ENCODE data around the gene NR1I2.

NR1I2 gene

DNA sequence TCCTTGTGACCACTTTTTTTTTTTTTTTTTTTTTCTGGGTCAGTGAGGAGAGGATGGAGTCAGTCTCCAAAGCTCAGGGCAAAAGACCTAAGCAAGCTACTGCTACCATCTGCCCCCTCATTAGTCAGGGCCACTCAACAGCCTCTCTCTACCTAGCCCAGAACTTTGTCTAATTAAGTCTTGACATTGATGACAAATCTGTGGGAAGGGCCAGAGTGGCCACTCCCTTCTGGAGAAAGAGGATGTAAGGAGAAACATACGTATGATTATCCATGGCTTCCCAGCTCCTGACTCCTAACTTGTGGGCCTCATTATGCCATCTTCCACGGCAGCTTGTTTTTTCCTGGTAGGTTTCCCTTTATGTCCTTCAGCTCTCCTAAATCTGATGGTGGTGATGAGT is 37.9 kb downstream of the NR1I2 start:
- DNase-seq (ENCODE audit: low read depth in 2 of 2), result no peak

DNA sequence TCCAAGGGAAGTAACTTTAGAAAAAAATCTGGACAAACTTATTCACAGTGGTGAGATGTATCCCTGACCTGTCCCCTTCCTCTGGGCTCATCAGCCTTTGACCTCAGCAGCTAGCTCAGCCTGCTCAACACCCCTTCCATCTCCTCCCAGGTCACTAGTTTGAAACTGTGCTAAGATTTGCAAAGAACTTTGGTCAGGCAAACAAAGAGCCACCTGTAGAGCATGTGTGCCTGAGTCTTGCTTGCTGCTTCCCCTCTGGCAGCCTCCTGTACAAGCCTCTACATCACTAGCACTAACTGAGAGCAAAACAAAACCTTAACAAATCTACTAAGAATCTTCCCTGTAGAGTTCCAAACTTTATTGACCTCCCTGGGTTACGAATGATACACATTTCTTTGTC is 43.9 kb downstream of the NR1I2 start:
- no peak for DNase-seq (ENCODE audit: low read depth in 2 of 2)

DNA sequence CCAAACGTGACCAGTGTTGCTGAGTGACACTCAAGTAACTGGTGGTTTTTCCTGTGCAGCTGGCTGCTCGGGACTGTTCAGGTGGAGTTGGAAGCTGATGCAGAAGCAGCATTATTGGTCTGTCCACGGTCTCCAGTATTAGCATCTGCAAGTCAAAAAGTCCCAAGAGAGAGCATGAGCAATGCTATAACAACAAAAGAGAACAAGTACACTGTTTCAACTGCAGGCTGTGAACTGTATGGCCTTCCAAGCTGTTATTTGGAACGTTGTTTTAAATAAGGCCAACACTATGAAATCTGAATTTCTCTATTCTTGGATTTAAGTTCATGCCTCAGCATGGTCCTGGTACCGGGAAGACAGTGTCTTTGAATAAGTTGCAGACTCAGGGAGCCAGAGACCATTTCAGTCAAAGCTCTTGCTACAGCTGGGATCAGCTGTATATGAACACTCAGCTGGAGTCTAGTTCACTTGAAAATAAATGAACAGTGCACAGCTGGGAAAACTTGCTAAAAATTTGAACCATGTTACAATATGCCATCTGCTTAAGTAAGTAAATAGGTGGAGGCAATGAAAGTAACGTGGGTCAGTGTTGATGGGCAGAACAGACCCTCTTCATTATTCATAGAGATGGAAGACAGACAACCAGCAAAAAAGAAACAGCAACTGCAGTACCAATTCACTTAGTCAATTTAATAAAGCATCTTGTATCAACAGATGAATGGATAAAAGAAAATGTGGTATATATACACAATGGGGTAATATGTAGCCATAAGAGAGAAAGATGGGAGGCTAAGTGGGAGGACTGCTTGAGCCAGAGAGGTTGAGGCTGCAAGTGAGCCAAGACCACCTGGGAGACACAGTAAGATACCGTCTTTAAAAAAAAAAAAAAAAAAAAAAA is 45.1 kb downstream of the NR1I2 start:
- DNase-seq (ENCODE audit: low read depth in 2 of 2), result no peak

DNA sequence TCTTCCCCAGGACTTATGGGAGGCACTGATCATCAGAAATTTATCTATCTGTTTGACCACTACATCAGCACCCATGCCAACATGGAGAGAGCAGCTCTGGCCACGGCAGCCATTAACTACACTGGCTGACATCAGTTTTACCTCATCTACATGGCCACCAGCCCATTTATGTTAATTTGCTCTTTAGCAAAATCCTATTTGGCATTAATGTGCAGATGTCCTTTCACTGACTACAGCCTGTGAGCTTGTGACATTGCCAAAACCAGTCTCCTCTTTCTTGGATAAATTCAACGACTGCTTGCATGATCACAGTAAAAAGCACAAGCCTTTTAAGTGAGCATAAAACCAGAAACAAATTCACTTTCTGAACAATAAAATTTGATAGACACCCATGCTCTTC is 47.5 kb downstream of the NR1I2 start:
- no peak for DNase-seq (ENCODE audit: low read depth in 2 of 2)

DNA sequence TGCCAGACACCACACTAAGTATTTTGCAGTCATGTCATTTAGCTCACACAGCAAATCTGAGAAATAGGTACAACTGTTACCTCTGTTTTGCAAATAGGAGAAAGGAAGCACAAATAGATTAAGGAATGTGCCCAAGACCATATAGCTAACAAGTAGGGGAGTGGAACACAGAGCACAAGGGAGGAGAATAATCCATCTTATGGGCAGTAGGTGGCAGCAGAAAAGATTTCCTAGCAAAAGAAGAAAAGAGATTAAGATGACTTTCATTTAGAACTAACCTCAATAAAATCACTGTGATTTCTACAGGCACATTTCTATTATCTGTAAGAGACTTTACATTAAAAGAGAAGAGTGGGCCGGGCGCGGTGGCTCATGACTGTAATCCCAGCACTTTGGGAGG is 49.1 kb downstream of the NR1I2 start:
- DNase-seq (ENCODE audit: low read depth in 2 of 2), result no peak

DNA sequence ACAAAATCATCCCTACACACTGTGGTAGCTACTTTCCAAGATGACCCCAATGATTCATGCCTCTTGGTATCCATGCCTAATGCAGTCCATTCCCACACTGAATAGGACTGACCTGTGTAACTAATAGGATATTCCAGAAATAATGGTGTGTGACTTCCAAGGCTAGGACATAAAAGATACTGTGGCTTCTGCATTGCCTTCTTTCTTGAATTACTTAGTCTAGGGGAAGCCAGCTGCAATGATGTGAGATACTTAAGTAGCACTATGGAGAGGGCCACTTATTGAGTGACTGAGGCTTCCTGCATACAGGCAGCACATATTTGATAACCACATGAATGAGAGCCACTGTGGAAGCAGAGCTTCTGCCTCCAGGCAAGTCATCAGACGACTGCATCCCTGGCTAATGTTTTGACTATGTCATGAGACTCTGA is 50.1 kb downstream of the NR1I2 start:
- DNase-seq (ENCODE audit: low read depth in 2 of 2), result no peak

DNA sequence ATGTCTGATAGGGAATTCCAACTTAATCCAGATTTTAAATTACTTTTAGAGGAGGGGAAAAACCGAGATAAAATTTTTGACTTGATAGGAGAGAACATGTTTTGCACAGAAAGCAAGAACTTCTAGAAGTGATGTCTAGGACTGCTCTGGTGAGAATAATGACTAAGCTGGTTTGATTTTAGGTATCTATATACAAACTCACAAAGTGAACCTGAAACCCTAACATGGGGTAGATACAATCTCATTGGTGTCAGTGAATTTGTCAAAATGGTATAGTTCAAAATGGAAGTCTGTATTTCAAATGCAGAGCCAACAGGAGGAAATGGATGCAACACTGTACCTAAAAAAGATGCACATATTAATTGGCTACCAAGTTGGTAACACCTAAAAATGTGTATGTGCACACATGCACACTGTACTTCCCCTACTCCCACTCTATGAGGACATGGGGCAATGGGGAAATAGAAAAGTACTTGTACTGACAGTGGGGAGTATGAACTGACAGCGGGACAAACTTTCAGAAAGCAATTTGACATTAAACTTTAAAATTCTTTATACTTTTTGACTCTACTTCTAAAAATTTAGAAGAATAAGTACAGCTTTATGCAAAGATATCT is 53.0 kb downstream of the NR1I2 start:
- DNase-seq (ENCODE audit: low read depth in 2 of 2), result no peak

DNA sequence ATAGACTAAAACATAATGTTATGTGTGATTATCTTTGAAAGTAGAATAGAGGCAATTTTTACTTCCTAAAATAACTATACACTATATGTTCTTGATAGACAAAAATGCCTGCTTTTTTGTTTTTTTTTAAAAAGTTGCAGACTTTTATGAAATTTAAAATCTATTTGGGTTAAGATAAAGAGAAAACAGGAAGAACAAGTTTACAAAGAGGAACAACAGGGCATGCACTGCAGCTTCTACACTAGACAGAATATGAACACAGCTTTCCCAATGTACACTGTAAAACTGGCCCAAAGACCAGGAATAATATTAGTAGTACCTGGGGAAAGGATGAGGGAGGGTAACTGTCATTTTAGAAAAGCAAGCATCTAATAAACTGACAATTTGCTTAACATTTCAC is 53.7 kb downstream of the NR1I2 start:
- DNase-seq (ENCODE audit: low read depth in 2 of 2), result no peak

DNA sequence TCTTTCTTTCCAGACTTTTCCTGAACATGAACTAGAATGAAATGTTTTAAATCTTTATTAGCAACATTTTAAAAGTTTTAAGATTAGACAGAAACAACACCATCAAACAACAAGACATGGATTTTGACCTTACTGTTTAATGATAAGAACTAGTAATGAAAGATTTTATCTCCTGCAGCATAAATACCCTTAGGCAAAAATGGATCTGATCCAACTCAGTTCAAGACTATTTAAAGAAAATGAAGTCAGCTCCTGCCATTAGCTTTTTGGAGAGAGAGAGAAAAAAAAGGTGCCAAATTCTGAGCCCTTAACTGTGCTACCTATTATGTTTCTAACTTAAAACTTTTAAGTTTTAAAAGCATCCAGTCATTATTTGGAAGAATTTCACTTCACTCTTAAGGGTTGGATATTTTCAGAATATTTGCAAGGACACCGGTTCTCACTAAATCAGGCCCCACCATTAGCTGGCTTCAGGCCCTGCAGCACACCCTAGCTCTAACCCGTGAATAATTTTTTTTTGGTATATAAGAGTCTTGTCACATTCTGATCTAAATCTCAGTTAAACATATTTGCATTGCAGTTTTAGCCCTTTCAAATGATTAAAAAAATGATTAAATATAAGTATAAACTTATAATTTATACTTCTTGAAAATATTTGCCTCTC is 60.0 kb downstream of the NR1I2 start:
- DNase-seq (ENCODE audit: low read depth in 2 of 2), result no peak

DNA sequence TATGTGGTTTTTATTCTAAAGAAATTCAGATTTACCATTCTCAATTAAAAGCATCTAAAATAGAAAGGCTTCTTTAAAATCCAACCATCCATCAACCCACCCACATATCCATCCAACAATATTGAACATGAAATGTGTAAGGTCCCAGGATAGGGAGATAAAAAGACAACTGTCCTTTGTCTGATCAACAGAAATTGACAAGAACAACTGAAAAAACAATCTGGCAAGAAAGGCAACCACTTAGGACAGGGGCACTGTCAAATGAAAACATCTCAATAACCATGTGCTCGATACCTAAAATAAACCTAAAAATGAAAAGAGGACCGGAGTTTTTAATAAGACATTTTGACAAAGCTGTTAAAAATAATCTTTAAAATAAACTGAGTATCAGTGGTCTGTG is 67.2 kb downstream of the NR1I2 start:
- DNase-seq (ENCODE audit: low read depth in 2 of 2), result no peak

DNA sequence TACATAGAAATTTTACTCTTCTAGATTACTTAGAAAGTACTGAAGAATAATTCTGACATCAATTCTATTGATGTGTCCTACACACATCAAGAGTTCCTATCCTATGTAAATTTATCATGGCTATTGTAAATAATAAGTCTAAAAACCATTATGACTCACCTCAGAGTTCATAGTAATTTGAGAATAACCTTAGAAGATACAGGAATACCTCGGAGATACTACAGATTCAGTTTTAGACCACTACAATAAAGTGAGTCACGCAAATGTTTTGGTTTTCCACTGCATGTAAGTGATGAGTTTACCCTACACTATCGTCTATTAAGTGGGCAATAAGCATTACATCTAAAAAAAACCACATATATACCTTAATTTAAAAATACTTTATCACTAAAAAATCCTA is 74.8 kb downstream of the NR1I2 start:
- no peak for DNase-seq (ENCODE audit: low read depth in 2 of 2)

DNA sequence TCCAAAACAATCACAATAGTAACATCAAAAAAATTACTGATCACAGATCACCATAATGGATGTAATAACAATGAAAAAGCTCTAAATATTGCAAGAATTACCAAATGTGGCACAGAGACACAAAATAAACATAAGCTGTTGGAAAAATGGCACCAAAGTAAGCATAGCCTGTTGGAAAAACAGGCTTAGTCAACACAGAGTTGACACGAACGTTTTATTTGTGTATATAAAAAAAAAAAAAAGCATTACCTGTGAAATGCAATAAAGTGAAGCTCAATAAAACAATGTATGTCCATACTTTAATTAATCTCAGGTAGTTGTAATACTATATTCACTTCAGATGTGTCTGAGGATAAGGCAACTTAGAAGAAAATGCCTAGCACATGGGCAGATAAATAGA is 77.1 kb downstream of the NR1I2 start:
- no peak for DNase-seq (ENCODE audit: low read depth in 2 of 2)

DNA sequence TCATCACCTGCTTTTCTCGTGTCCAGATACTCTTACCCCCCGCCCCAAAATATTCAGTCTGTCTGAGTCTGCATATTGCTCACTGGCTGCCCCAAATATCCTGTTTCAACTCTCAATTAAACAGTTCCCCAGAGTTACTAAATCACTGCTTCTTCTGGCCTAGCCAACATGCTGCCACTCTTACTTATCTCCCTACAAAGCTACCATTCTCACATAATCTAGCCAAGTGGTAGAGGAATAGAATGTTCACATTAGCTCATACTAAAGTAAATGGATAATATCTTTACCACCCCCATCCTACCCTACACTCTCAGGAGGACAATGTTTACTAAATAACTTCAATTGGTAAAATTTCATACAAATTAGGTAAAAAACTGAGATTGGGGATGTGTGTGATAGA is 77.8 kb downstream of the NR1I2 start:
- no peak for DNase-seq (ENCODE audit: low read depth in 2 of 2)

DNA sequence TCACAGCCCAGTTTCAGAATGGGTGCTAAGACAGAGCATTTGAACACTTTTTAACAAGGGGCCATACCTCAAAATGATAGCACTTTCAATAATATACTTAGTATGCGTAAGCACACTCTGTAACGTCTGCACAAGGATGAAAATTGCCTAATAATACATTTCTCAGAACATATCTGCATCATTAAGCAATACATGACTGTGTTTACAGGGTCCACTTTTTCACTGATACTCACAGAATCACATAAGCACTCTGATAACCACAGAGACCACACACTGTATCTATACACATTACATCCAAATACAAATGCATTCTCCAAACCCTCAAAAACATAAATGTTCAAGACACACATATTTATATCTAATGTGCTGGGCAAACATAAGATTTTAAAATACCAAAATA is 79.8 kb downstream of the NR1I2 start:
- no peak for DNase-seq (ENCODE audit: low read depth in 2 of 2)

DNA sequence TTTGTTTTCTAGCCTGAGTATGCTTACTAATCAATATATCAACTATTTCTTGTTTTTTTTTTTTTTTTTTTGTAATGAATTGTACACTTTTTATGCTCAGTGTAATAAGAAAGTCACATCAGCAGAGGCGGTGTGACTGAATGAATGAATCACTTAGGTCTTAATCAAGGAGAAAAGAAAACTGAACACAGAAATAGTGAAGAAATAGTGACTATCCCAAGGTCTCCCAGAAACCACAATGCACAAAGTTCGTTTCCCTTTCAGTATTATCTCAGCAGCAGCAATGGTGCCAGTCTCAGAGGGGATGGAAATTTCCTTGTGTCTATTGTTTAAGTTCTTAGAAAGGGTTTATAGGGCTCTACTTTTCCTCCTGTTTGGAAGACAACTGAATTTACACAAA is 80.7 kb downstream of the NR1I2 start:
- DNase-seq (ENCODE audit: low read depth in 2 of 2), result no peak

DNA sequence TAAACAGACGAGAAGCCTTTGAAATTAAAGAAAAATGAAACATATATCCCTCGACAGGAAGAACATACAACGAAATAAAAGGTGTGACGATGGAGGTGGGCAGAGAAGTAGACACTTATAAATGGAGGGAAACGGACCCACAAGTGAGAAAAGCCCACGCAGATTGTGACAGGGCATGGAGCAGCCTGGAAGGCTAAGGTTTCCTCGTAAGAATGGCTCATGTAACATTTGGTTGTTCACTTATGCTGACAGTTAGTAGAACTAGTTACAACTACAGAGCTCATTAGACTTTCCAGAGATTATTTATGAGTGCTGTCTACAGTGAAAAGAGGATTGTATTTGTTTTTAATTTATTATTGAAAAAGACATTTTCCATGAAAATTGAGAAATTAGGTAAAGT is 82.6 kb downstream of the NR1I2 start:
- DNase-seq (ENCODE audit: low read depth in 2 of 2), result no peak
